ENCODE measurements around the gene NAIF1. TPM values are rescaled to one million over a fixed set of nuclear protein-coding genes. Genes with fewer than 3 reads are reported as not detected.

Gene NAIF1
- total and polyA plus RNA-seq, 12 donors: 3.2 to 7.2 (median 5.5) TPM

DNA sequence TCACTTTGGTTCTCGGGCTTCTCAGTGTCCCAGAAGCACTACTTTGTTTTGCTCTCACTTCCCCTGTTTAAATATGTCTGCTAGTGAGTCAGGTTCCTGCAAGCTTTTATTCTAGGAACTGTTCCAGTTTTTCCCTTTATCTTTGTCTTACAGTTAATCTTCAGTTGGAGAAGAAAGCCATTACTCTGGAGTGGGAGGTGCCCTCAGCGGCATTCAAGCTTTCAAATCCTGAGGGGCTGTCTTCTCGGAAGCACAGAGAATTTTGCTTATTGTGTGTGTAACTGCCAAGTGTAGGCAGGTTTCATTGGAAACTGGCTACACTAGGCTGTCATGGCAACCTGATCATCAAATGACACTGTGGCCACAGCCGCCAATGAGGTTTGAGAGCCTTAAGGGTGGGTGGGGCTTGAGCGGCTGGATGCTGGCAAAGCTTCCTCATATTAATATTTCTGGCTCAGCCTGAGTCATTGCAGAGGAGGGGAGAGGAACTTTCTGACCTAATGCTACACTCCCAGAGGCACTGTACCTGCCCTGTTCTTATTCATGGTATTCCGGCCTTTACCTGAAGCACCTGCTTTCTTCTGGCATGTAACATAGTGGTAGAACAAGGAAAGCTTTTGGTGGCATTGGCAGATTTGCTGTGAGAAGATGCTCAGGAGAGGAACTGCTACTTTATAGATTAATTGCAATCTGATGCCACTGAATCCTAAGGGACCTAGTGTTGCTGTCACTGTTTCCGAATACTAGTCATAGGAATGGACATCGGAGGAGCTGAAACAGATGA lies 27.2 kb upstream of the NAIF1 start:
- Histone ChIP-seq H3K27ac (peak overlapping the region; percentile 44 to 97 (median 86)), H3K4me3 (peak overlapping the region in 7 of 10 donors; percentile 6 to 37 (median 23)), H3K36me3 (no peaks in the 10 kb centered on the region), H3K27me3 (no peaks in the 10 kb centered on the region), H3K9me3 (no peaks in the 10 kb centered on the region), H3K4me1 (peaks cover 18 to 89% (median 65%) of the 10 kb centered on the region in 9 donors)
- TF ChIP-seq CTCF (IDR thresholded peaks at IDR 0.05): no peak
- intact Hi-C loops (cut with DNase I): loop anchor here in 1 of 10 donors (1.0 kb wide), 1 partner anchor 26 kb away; the partner anchor contains the start of gene SLC25A25
- DNase-seq (peak; percentile 83 to 96), ATAC-seq (peak; percentile 77 to 88 (median 83))
- WGBS, 2 donors: 12 to 14% methylated on average over 8 of the region's 8 CpGs

DNA sequence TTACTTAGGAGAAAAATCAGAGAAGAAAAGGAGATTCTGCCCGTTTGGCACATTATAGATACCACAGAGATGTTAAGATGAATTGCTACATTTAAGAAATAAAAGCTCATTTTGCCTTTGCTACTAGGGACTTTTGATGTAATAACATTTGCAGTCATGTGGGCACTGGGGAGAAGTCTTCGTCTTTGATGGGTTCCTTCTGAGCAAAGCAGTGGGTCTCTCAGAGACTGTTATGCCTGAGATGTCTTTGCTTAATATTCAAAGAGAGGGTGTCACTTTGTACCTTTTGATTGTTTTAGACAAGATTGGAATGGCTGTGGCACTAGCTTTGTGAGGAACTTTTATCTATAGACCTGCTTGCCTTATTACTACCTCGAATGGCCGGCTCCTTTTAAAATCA lies 25.9 kb upstream of the NAIF1 start:
- peaks cover 0 to 2% (median 0%) of the 10 kb centered on the region in 9 donors for H3K36me3 ChIP-seq
- ATAC-seq: no peak
- TF ChIP-seq CTCF (IDR thresholded peaks at IDR 0.05): no peak
- H3K9me3 ChIP-seq: no peaks in the 10 kb centered on the region
- no peak overlapping the region for H3K4me3 ChIP-seq
- H3K27me3 ChIP-seq: no peaks in the 10 kb centered on the region
- H3K4me1 ChIP-seq: peaks cover 14 to 80% (median 52%) of the 10 kb centered on the region in 9 donors
- intact Hi-C loops (cut with DNase I): no loop called here
- peak overlapping the region in 6 of 10 donors; percentile 79 to 97 (median 90) for H3K27ac ChIP-seq
- DNase-seq: no peak
- WGBS, 2 donors: 66 to 69% methylated on average over 4 of the region's 4 CpGs

GRCh38 chr9:128092199-128092977 lies 25.3 kb upstream of the NAIF1 start:
- Histone ChIP-seq H3K4me3 (no peak overlapping the region), H3K36me3 (peaks cover 0 to 7% (median 0%) of the 10 kb centered on the region in 9 donors), H3K27ac (peak overlapping the region in 4 of 10 donors; percentile 0 to 97 (median 76)), H3K9me3 (no peaks in the 10 kb centered on the region), H3K4me1 (peaks cover 14 to 80% (median 46%) of the 10 kb centered on the region in 9 donors), H3K27me3 (no peaks in the 10 kb centered on the region)
- intact Hi-C loops (cut with DNase I): no loop called here
- DNase-seq: no peak
- 82 to 90% methylated on average over 16 of the region's 16 CpGs for WGBS, 2 donors
- TF ChIP-seq CTCF (IDR thresholded peaks at IDR 0.05): no peak
- ATAC-seq: no peak

GRCh38 chr9:128091571-128091970 lies 24.5 kb upstream of the NAIF1 start:
- H3K4me1 ChIP-seq: peaks cover 14 to 72% (median 46%) of the 10 kb centered on the region in 9 donors
- 40 to 47% methylated on average over 13 of the region's 13 CpGs for WGBS, 2 donors
- ATAC-seq (no peak), DNase-seq (no peak)
- H3K27ac ChIP-seq: peak overlapping the region in 4 of 10 donors; percentile 0 to 59 (median 24)
- intact Hi-C loops (cut with DNase I): no loop called here
- H3K9me3 ChIP-seq: no peaks in the 10 kb centered on the region
- peaks cover 0 to 7% (median 0%) of the 10 kb centered on the region in 9 donors for H3K36me3 ChIP-seq
- TF ChIP-seq CTCF (IDR thresholded peaks at IDR 0.05): no peak
- no peaks in the 10 kb centered on the region for H3K27me3 ChIP-seq
- peak overlapping the region in 5 of 10 donors; percentile 18 to 29 (median 26) for H3K4me3 ChIP-seq

Measured in heart right ventricle (tissue), 16 donors.